Measurements from ENCODE around the gene GABRG3. TPM values are rescaled to one million over a fixed set of nuclear protein-coding genes. Genes with fewer than 3 reads are reported as not detected.

The GABRG3 gene
- total RNA-seq, 4 donors from 2014 or later = 0.67 to 3.0 TPM; not detected in 2

DNA sequence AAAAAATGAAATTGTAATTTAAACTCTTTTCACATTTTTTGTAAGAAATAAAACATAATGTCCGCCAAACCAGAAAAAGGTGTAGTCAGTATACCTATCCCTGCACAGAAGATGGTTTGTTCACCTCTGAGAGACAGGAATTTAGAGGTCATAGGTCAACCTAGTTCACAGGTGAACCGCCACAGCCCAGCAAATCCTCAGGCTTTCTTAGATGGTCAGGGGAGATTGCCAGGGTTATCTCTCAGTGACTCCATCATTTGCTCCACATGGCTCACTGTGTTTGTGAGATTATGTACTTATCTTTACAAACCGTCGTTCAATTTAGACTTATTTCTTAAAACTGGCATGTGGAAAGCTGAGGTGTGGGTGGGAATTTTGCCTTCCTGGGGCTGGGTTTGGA is 264.2 kb downstream of the GABRG3 start:
- no peaks in the 10 kb centered on the region for H3K27me3 ChIP-seq
- no peak for DNase-seq
- no peaks in the 10 kb centered on the region for H3K4me1 ChIP-seq
- H3K9me3 ChIP-seq = no peaks in the 10 kb centered on the region
- 67 to 75% methylated on average over 4 of the region's 4 CpGs for WGBS, 2 donors
- TF ChIP-seq POLR2A (IDR thresholded peaks at IDR 0.05) = no peak
- TF ChIP-seq, protein P1, sequence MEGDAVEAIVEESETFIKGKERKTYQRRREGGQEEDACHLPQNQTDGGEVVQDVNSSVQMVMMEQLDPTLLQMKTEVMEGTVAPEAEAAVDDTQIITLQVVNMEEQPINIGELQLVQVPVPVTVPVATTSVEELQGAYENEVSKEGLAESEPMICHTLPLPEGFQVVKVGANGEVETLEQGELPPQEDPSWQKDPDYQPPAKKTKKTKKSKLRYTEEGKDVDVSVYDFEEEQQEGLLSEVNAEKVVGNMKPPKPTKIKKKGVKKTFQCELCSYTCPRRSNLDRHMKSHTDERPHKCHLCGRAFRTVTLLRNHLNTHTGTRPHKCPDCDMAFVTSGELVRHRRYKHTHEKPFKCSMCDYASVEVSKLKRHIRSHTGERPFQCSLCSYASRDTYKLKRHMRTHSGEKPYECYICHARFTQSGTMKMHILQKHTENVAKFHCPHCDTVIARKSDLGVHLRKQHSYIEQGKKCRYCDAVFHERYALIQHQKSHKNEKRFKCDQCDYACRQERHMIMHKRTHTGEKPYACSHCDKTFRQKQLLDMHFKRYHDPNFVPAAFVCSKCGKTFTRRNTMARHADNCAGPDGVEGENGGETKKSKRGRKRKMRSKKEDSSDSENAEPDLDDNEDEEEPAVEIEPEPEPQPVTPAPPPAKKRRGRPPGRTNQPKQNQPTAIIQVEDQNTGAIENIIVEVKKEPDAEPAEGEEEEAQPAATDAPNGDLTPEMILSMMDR (IDR thresholded peaks at IDR 0.05) = no peak
- no peak overlapping the region for H3K27ac ChIP-seq
- no peak overlapping the region for H3K4me3 ChIP-seq (replicated peaks in 1 of 3)
- H3K36me3 ChIP-seq = no peaks in the 10 kb centered on the region
- intact Hi-C loops (cut with DNase I) = no loop called here

DNA sequence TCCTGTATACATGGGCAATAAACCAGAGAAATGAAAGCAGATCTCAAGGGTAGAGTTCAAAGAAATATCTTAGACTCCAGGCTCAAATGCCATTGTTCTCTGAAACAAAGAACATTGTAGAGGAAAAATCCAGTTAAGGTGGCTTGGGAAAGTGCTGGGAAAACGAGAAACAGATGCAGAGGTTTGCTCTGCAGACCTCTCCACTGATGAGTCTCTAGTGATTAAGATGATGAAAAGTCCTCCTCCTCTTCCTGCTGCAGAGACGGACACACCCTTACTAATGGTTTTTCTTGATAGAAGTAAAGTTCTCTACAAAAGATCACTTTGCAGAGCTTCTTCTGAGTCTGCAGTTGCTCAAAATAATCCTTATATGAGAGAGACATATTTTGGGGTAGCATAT is 264.7 kb downstream of the GABRG3 start:
- no peak for TF ChIP-seq POLR2A (IDR thresholded peaks at IDR 0.05)
- TF ChIP-seq, protein P1 (IDR thresholded peaks at IDR 0.05) = no peak
- WGBS, 2 donors = 51 to 52% methylated on average over 2 of the region's 2 CpGs

DNA sequence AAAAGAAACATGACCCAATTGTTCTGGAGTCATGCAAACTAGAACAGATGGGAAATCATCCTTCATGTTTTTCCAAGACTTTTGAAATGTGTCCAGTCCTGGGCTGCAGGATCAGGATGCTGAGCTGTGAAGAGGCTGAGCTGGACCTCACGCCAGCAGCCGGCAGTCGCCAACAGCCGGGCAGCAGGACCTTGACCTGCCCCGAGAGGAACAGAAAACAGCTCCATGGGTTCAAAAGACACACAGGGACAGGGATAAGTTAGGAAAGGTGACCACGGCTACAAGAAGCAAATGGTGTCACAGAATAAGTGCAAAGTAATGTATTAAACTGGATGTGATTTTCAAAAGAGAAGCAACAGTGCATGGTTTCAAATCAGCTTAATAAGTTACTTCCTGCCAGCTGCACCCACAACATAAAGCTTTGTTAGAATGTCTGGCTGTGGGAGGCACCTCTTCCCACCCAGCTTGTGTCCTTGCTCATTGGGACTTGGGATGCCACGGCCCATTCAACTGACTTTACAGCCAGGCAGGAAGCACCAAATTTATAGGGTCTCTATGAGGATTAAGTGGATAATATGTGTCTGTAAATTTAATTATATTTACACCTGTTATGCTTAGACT is 266.4 kb downstream of the GABRG3 start:
- DNase-seq = no peak
- Histone ChIP-seq H3K27ac (no peak overlapping the region), H3K36me3 (no peaks in the 10 kb centered on the region), H3K4me3 (replicated peaks in 1 of 3) (no peak overlapping the region), H3K4me1 (no peaks in the 10 kb centered on the region), H3K9me3 (no peaks in the 10 kb centered on the region), H3K27me3 (no peaks in the 10 kb centered on the region)
- TF ChIP-seq POLR2A (IDR thresholded peaks at IDR 0.05) = no peak
- TF ChIP-seq, protein P1 (IDR thresholded peaks at IDR 0.05) = no peak
- intact Hi-C loops (cut with DNase I) = no loop called here
- 77 to 82% methylated on average over 7 of the region's 7 CpGs for WGBS, 2 donors

More for the DNA sequence above, 264.7 kb downstream of the GABRG3 start:
- Histone ChIP-seq H3K4me3 (replicated peaks in 1 of 3) (no peak overlapping the region), H3K27ac (no peak overlapping the region), H3K27me3 (no peaks in the 10 kb centered on the region), H3K4me1 (no peaks in the 10 kb centered on the region), H3K9me3 (no peaks in the 10 kb centered on the region), H3K36me3 (no peaks in the 10 kb centered on the region)
- intact Hi-C loops (cut with DNase I) = no loop called here
- no peak for DNase-seq

DNA sequence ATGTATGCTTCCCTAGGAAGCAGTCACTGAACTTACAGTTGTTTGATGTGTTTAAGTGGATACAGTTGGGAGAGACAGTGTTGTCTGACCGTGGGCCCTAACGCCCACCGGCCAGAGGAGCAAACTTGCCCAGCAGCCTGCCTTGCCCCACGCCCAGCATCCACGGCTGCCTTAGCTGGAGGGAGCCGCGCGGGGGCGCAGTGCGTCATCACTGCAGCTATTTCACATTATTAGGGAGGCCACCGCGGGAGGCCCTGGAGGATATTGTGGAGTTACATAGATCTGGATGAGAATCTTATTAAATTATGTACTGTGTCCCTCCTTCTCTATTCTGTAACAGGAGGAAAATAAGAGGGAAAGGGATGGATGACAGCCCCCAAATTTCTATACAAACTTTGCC is 267.2 kb downstream of the GABRG3 start:
- Histone ChIP-seq H3K36me3 (no peaks in the 10 kb centered on the region), H3K4me1 (no peaks in the 10 kb centered on the region), H3K27ac (no peak overlapping the region), H3K9me3 (no peaks in the 10 kb centered on the region), H3K27me3 (no peaks in the 10 kb centered on the region), H3K4me3 (replicated peaks in 1 of 3) (no peak overlapping the region)
- DNase-seq = no peak
- intact Hi-C loops (cut with DNase I) = no loop called here
- 73 to 79% methylated on average over 9 to 12 of the region's 12 CpGs for WGBS, 2 donors
- no peak for TF ChIP-seq POLR2A (IDR thresholded peaks at IDR 0.05)
- TF ChIP-seq, protein P1 (IDR thresholded peaks at IDR 0.05) = no peak

DNA sequence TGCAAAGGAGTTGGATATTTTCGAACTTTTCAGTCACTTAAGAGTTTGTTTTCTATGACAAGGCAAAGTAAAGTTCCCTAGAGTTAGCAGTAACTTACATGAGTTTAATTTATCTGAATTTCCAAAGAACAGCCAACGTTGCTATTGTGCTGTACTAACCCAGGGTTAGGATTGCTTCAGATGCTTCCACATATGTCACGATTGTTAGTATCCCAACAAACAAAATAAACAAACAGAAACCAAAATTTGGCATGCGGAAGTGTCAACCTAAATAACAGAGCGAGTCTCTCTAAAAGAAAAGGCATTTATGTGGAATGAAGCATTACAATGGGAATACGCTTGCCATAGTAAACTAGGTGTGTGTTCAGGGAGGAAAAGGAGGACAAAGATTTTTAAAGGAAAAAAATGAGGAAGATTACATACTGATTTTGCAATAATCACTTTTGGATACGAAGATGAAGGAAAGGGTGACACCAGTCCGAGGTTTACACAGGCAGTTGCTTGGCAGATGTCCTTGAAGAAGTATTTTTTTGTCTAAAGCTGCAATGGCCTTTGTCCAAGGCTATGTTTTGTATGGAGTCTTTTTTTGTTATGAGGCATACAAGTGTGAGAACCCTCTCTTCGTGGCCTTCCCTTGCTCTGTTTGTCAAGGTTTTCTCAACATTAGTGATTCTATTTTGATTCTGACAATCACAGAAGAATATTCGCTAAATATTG is 267.9 kb downstream of the GABRG3 start:
- Histone ChIP-seq H3K4me3 (replicated peaks in 1 of 3) (no peak overlapping the region), H3K27me3 (no peaks in the 10 kb centered on the region), H3K36me3 (no peaks in the 10 kb centered on the region), H3K9me3 (no peaks in the 10 kb centered on the region), H3K27ac (no peak overlapping the region), H3K4me1 (no peaks in the 10 kb centered on the region)
- DNase-seq = no peak
- intact Hi-C loops (cut with DNase I) = no loop called here
- 77 to 81% methylated on average over 10 of the region's 10 CpGs for WGBS, 2 donors
- no peak for TF ChIP-seq POLR2A (IDR thresholded peaks at IDR 0.05)
